GM20000 (cell line): Measurements from ENCODE around the gene BORCS8.
"Not testable (repeated sequence)": the region's sequence is repeated elsewhere in the genome, so short reads cannot be mapped to it uniquely, and the experiment has no call there.

ENCODE experiments used
- DNase-seq: peaks from one replicate; pipeline ENCODE4 v3.0.0; 2012; ENCODE audit warnings: low spot score
- CTCF ChIP-seq: IDR thresholded peaks from 2 replicates; pipeline ENCODE4 v1.5.1; 2012; ENCODE audit warnings: mild to moderate bottlenecking, control low read depth; ENCODE audit errors: extremely low read depth, missing control alignments

Gene BORCS8

GRCh38 chr19:19224150-19224851 lies 32.3 kb upstream of the BORCS8 start:
- DNase-seq = no peak
- no peak for TF ChIP-seq CTCF

GRCh38 chr19:19223636-19224035 lies 31.7 kb upstream of the BORCS8 start:
- no peak for TF ChIP-seq CTCF
- no peak for DNase-seq

GRCh38 chr19:19223060-19223459 lies 31.1 kb upstream of the BORCS8 start:
- TF ChIP-seq CTCF = no peak
- DNase-seq = no peak

GRCh38 chr19:19221000-19221399 lies 29.0 kb upstream of the BORCS8 start:
- not testable (repeated sequence) for DNase-seq

- no peak for DNase-seq
- no peak for TF ChIP-seq CTCF
Measured at GRCh38 chr19:19218911-19219310, 27.0 kb upstream of the BORCS8 start.

- DNase-seq = no peak
- TF ChIP-seq CTCF = no peak
Measured at GRCh38 chr19:19217099-19217498, 25.1 kb upstream of the BORCS8 start.

- DNase-seq = no peak
- no peak for TF ChIP-seq CTCF
Measured at GRCh38 chr19:19215792-19216191, 23.8 kb upstream of the BORCS8 start.

GRCh38 chr19:19214892-19215291 lies 22.9 kb upstream of the BORCS8 start:
- DNase-seq = no peak

More at GRCh38 chr19:19214892-19215291, 22.9 kb upstream of the BORCS8 start:
- TF ChIP-seq CTCF = no peak
